ENCODE measurements around the gene CBFA2T3.

DNA sequence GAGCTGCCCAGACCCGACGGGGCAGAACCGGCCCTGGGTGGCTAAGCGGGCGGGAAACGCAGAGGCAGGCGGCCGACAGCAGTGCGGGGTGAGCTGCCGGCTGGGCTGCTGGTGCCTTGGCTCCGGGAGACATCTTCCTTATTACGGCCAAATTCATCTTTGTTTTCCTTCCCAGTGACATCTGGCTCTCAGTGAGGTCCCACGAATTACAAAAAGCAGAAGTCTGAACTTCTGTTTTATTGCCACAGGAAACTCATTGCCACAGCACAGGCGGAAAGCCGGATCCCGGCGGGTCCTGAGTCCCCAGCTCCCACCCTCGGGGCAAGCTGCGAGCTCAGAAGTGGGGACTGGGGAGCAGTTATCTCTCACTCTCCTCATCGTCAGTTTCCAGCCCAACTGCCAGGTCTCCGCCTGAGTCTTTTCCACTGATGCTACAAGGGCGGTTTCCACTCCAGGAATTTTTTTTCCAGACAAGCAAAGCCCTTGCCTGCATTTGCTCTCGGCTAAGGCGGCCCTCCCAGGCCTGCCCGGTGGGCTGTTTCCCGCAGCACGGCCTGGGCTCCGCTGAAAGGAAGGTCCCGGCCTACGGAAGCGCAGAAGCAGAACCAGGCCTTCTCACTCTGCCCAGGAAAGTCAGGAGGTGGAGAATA is 40.3 kb downstream of the CBFA2T3 start:
- TF ChIP-seq FOXM1 (CRISPR knock-in tag; IDR thresholded peaks at IDR 0.05) (no peak), BHLHE40 (IDR thresholded peaks at IDR 0.05; ENCODE audit: low read length) (no peak), SAP130 (CRISPR knock-in tag; IDR thresholded peaks at IDR 0.05; ENCODE audit: low read depth) (no peak), SETDB1 (CRISPR knock-in tag; IDR thresholded peaks at IDR 0.05; ENCODE audit: borderline replicate concordance) (no peak), SIN3A (IDR thresholded peaks at IDR 0.05; ENCODE audit: borderline replicate concordance, low read depth, low read length) (no peak), ZNF558 (CRISPR knock-in tag; IDR thresholded peaks at IDR 0.05; ENCODE audit: borderline replicate concordance) (no peak), ATF1 (CRISPR knock-in tag; IDR thresholded peaks at IDR 0.05) (no peak), CAMTA2 (CRISPR knock-in tag; IDR thresholded peaks at IDR 0.05; ENCODE audit: borderline replicate concordance) (no peak)
- TF ChIP-seq, protein P1, sequence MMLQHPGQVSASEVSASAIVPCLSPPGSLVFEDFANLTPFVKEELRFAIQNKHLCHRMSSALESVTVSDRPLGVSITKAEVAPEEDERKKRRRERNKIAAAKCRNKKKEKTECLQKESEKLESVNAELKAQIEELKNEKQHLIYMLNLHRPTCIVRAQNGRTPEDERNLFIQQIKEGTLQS (CRISPR knock-in tag; IDR thresholded peaks at IDR 0.05): no peak
- TF ChIP-seq, protein P2, sequence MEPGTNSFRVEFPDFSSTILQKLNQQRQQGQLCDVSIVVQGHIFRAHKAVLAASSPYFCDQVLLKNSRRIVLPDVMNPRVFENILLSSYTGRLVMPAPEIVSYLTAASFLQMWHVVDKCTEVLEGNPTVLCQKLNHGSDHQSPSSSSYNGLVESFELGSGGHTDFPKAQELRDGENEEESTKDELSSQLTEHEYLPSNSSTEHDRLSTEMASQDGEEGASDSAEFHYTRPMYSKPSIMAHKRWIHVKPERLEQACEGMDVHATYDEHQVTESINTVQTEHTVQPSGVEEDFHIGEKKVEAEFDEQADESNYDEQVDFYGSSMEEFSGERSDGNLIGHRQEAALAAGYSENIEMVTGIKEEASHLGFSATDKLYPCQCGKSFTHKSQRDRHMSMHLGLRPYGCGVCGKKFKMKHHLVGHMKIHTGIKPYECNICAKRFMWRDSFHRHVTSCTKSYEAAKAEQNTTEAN (CRISPR knock-in tag; conservative IDR thresholded peaks at IDR 0.05): no peak
- TF ChIP-seq, protein P3, sequence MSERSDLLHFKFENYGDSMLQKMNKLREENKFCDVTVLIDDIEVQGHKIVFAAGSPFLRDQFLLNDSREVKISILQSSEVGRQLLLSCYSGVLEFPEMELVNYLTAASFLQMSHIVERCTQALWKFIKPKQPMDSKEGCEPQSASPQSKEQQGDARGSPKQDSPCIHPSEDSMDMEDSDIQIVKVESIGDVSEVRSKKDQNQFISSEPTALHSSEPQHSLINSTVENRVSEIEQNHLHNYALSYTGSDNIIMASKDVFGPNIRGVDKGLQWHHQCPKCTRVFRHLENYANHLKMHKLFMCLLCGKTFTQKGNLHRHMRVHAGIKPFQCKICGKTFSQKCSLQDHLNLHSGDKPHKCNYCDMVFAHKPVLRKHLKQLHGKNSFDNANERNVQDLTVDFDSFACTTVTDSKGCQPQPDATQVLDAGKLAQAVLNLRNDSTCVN (CRISPR knock-in tag; IDR thresholded peaks at IDR 0.05; ENCODE audit: borderline replicate concordance): no peak

Data from HepG2 (cell line).